ENCODE data around the gene PTPRO.

GRCh38 chr12:15536446-15536845 lies 214.1 kb downstream of the PTPRO start:
- TF ChIP-seq CTCF (IDR thresholded peaks at IDR 0.05) (no peak), ZFX (IDR thresholded peaks at IDR 0.05; ENCODE audit: borderline replicate concordance) (no peak)
